ENCODE measurements around the gene CADPS2.

CADPS2 gene

GRCh38 chr7:122507591-122507990 is 378.7 kb downstream of the CADPS2 start:
- TF ChIP-seq, protein P1, sequence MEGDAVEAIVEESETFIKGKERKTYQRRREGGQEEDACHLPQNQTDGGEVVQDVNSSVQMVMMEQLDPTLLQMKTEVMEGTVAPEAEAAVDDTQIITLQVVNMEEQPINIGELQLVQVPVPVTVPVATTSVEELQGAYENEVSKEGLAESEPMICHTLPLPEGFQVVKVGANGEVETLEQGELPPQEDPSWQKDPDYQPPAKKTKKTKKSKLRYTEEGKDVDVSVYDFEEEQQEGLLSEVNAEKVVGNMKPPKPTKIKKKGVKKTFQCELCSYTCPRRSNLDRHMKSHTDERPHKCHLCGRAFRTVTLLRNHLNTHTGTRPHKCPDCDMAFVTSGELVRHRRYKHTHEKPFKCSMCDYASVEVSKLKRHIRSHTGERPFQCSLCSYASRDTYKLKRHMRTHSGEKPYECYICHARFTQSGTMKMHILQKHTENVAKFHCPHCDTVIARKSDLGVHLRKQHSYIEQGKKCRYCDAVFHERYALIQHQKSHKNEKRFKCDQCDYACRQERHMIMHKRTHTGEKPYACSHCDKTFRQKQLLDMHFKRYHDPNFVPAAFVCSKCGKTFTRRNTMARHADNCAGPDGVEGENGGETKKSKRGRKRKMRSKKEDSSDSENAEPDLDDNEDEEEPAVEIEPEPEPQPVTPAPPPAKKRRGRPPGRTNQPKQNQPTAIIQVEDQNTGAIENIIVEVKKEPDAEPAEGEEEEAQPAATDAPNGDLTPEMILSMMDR (IDR thresholded peaks at IDR 0.05; ENCODE audit: control insufficient read depth, extremely low read depth, insufficient read depth), result no peak
- DNase-seq (ENCODE audit: low read depth), result no peak
- no peak overlapping the region for H3K4me3 ChIP-seq (ENCODE audit: low read depth, low read length)

DNA sequence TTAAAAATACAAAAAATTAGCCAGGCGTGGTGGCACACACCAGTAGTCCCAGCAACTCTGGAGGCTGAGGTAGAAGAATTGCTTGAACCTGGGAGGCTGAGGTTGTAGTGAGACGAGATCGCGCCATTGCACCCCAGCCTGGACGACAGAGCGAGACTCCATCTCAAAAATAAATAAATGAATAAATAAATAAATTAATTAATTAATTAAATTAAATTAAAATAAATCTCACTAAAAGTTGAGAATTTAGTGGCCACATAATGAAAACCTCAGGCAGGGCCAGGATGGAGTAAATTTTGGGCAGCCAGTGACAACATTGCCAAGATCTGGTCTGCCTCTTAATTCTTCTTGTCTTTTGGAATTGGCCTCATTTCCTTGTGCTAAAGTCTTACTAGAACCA is 394.3 kb downstream of the CADPS2 start:
- TF ChIP-seq, protein P1 (IDR thresholded peaks at IDR 0.05; ENCODE audit: control insufficient read depth, extremely low read depth, insufficient read depth), result no peak
- H3K4me3 ChIP-seq (ENCODE audit: low read depth, low read length), result no peak overlapping the region
- no peak for DNase-seq (ENCODE audit: low read depth)

DNA sequence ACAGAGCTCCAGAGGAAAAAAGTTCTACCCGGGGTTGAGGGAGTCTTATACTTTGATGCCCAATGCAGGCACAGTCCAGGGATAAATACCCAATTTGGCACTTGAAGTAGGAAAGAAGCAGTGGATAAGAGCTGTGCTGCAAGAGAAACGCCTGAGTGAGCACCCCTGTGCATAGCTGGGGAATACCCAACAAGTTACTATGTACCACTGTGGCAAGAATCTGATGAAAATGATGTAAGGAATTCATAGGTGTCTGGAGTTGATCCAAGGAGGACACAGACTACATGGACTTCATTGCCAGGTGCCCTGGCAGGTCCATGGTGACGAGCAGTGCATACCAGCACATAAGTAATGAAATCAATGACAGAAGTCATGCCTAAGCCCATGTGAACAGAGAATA is 398.0 kb downstream of the CADPS2 start:
- no peak overlapping the region for H3K4me3 ChIP-seq (ENCODE audit: low read depth, low read length)
- no peak for DNase-seq (ENCODE audit: low read depth)
- TF ChIP-seq, protein P1 (IDR thresholded peaks at IDR 0.05; ENCODE audit: control insufficient read depth, extremely low read depth, insufficient read depth), result no peak

GRCh38 chr7:122487131-122487530 is 399.1 kb downstream of the CADPS2 start:
- no peak for DNase-seq (ENCODE audit: low read depth)
- no peak overlapping the region for H3K4me3 ChIP-seq (ENCODE audit: low read depth, low read length)
- TF ChIP-seq, protein P1 (IDR thresholded peaks at IDR 0.05; ENCODE audit: control insufficient read depth, extremely low read depth, insufficient read depth), result no peak

DNA sequence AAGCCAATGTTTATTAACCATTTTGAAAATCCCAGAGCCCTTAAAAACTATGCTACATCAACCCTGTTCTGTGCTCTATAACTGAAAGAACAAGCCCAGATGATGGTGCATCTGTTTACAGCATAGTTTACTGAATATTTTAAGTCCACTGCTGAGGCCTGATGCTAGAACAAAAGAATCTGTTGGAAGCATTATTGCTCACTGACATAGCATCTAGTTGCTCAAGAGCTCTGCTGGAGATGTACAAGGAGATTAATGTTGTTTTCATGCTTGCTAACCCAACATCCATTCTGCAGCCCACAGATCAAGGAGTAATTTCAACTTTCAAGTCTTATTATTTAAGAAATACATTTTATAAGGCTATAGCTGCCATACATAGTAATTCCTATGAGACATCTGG is 400.4 kb downstream of the CADPS2 start:
- TF ChIP-seq, protein P1 (IDR thresholded peaks at IDR 0.05; ENCODE audit: control insufficient read depth, extremely low read depth, insufficient read depth), result no peak
- H3K4me3 ChIP-seq (ENCODE audit: low read depth, low read length), result no peak overlapping the region
- no peak for DNase-seq (ENCODE audit: low read depth)

DNA sequence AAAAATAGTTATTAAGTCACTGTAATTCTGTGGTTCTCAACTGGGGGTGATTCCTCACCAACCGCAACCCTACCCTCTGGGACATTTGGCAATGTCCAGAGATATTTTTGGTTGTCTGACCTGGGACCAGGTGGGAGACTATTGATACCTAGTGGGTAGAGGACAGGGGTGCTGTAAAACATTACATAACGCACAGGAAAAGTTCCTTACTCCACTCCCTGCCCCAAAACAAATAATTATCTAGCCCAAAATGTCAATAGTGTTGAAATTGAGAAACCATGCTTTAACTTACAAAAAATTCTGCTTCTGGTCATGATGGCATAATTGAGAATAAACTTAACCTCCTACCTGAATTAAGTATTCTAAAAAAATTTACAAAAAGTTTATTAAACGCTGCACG is 404.0 kb downstream of the CADPS2 start:
- no peak for DNase-seq (ENCODE audit: low read depth)
- TF ChIP-seq, protein P1 (IDR thresholded peaks at IDR 0.05; ENCODE audit: control insufficient read depth, extremely low read depth, insufficient read depth), result no peak
- H3K4me3 ChIP-seq (ENCODE audit: low read depth, low read length), result no peak overlapping the region

GRCh38 chr7:122470859-122471258 is 415.4 kb downstream of the CADPS2 start:
- no peak for DNase-seq (ENCODE audit: low read depth)
- no peak overlapping the region for H3K4me3 ChIP-seq (ENCODE audit: low read depth, low read length)
- TF ChIP-seq, protein P1 (IDR thresholded peaks at IDR 0.05; ENCODE audit: control insufficient read depth, extremely low read depth, insufficient read depth), result no peak

All from LNCaP clone FGC (cell line).